PC-9 (cell line): ENCODE results near the gene SLC37A3.

Source experiments
- CTCF ChIP-seq: fragments of 200-600 bp; sonication (generic); conservative IDR thresholded peaks from 2 replicates; pipeline ENCODE4 v1.6.1; 2017; ENCODE audit warnings: mixed run types, antibody characterized with exemption, mild to moderate bottlenecking, moderate library complexity
- EZH2 ChIP-seq: fragments of 200-600 bp; sonication (generic); IDR thresholded peaks from 2 replicates; pipeline ENCODE4 v1.8.0; 2017; ENCODE audit warnings: antibody characterized with exemption, low read depth

- TF ChIP-seq CTCF (no peak), EZH2 (no peak)
These were observed 68.2 kb downstream of the SLC37A3 start for GRCh38 chr7:140330128-140330527.
